SU-DHL-6 (cell line): ENCODE measurements around the gene SCARF1.

Experiments
- CTCF ChIP-seq: fragments of 200-600 bp; sonication (generic); IDR thresholded peaks from one replicate; pipeline ENCODE4 v1.5.1; 2017; ENCODE audit warnings: antibody characterized with exemption, mild to moderate bottlenecking, low read length, moderate library complexity; ENCODE audit not compliant: insufficient read depth, poor library complexity, severe bottlenecking
- EZH2phosphoT487 ChIP-seq: fragments of 200-600 bp; sonication (generic), shearing (Covaris generic); conservative IDR thresholded peaks from 2 replicates; pipeline ENCODE4 v1.6.1; 2018; ENCODE audit warnings: mild to moderate bottlenecking, antibody characterized with exemption, low read length, moderate library complexity, mixed read lengths

- TF ChIP-seq CTCF, result no peak
- TF ChIP-seq EZH2phosphoT487, result no peak
Measured at GRCh38 chr17:1636732-1637285, 8.7 kb downstream of the SCARF1 start.
